MM.1S (cell line): Measurements from ENCODE around the gene BTD.
A peak's percentile ranks its signal among the peaks of the same experiment; 100 is the strongest.

Experiments
- DNase-seq: peaks from one replicate; pipeline ENCODE4 v3.0.0-alpha.2; 2015
- H2AFZ ChIP-seq: fragments of 300-600 bp; sonication (generic); 2 replicates; pipeline ENCODE4 v1.6.0; 2016; ENCODE audit warnings: antibody characterized with exemption, low read length
- H3F3A ChIP-seq: fragments of 300-600 bp; sonication (generic); 2 replicates; pipeline ENCODE4 v1.6.1; 2016; ENCODE audit warnings: mild to moderate bottlenecking, antibody characterized with exemption, low read length, moderate library complexity, mixed read lengths; ENCODE audit not compliant: insufficient read depth
- H3K27ac ChIP-seq: fragments of 300-600 bp; sonication (generic); 2 replicates; pipeline ENCODE4 v1.5.1; 2016; ENCODE audit warnings: mild to moderate bottlenecking, low read length
- H3K27me3 ChIP-seq: fragments of 300-600 bp; sonication (generic); replicated peaks from 2 replicates; pipeline ENCODE4 v1.6.0; 2016; ENCODE audit warnings: low read length; ENCODE audit not compliant: insufficient read depth
- H3K36me3 ChIP-seq: fragments of 300-600 bp; sonication (generic); replicated peaks from 2 replicates; pipeline ENCODE4 v1.6.1; 2016; ENCODE audit warnings: mild to moderate bottlenecking, low read length, mixed read lengths; ENCODE audit not compliant: insufficient read depth
- H3K4me1 ChIP-seq: fragments of 300-600 bp; sonication (generic); 2 replicates; pipeline ENCODE4 v1.6.1; 2016; ENCODE audit warnings: low read length, mixed read lengths
- H3K4me2 ChIP-seq: fragments of 300-600 bp; sonication (generic); 2 replicates; pipeline ENCODE4 v1.6.0; 2016; ENCODE audit warnings: low read depth, low read length
- H3K4me3 ChIP-seq: fragments of 300-600 bp; sonication (generic); 2 replicates; pipeline ENCODE4 v1.5.1; 2016; ENCODE audit warnings: low read length, mixed read lengths
- H3K79me2 ChIP-seq: fragments of 300-600 bp; sonication (generic); 2 replicates; pipeline ENCODE4 v1.6.1; 2016; ENCODE audit warnings: mixed run types, low read length, mixed read lengths
- H3K9ac ChIP-seq: fragments of 300-600 bp; sonication (generic); 2 replicates; pipeline ENCODE4 v1.6.1; 2016; ENCODE audit warnings: low read length, mixed read lengths
- H3K9me2 ChIP-seq: fragments of 300-600 bp; sonication (generic); replicated peaks from 2 replicates; pipeline ENCODE4 v1.6.1; 2016; ENCODE audit warnings: mild to moderate bottlenecking, low read length, mixed read lengths; ENCODE audit not compliant: insufficient read depth
- H3K9me3 ChIP-seq: fragments of 300-600 bp; sonication (generic); replicated peaks from 2 replicates; pipeline ENCODE4 v1.6.1; 2016; ENCODE audit warnings: mild to moderate bottlenecking, low read length, mixed read lengths; ENCODE audit not compliant: insufficient read depth
- H4K20me1 ChIP-seq: fragments of 300-600 bp; sonication (generic); 2 replicates; pipeline ENCODE4 v1.6.1; 2016; ENCODE audit warnings: mild to moderate bottlenecking, low read length, moderate library complexity, mixed read lengths; ENCODE audit not compliant: insufficient read depth
- CTCF ChIP-seq: fragments of 300-600 bp; sonication (generic); IDR thresholded peaks from 2 replicates; pipeline ENCODE4 v1.5.1; 2016; ENCODE audit warnings: antibody characterized with exemption, low read length, mixed read lengths
- EZH2 ChIP-seq: fragments of 300-600 bp; sonication (generic); optimal IDR thresholded peaks from 2 replicates; pipeline ENCODE3; 2017; ENCODE audit warnings: low read depth, mild to moderate bottlenecking, antibody characterized with exemption, low read length, mixed read lengths
- EZH2phosphoT487 ChIP-seq: fragments of 300-600 bp; sonication (generic); IDR thresholded peaks from 2 replicates; pipeline ENCODE4 v1.6.1; 2018; ENCODE audit warnings: antibody characterized with exemption, low read length

Gene BTD

GRCh38 chr3:15556512-15556911 lies 45.0 kb upstream of the BTD start:
- H3K4me3 ChIP-seq: no peak overlapping the region
- peak overlapping the region; percentile 28; the same call in 1 of the 2 replicates for H3K4me2 ChIP-seq
- H3K36me3 ChIP-seq: no peaks in the 10 kb centered on the region
- H3K27ac ChIP-seq: no peak overlapping the region
- no peak overlapping the region for H2AFZ ChIP-seq
- peaks cover 12% of the 10 kb centered on the region for H3F3A ChIP-seq
- no peaks in the 10 kb centered on the region for H3K27me3 ChIP-seq
- H3K9ac ChIP-seq: no peak overlapping the region
- H3K9me3 ChIP-seq: no peaks in the 10 kb centered on the region
- H3K79me2 ChIP-seq: no peaks in the 10 kb centered on the region
- no peak for TF ChIP-seq EZH2
- TF ChIP-seq CTCF: no peak
- 0 out of 2 replicates have a peak, but pooled peaks have one; percentile 41 for TF ChIP-seq EZH2phosphoT487
- H3K9me2 ChIP-seq: no peaks in the 10 kb centered on the region
- DNase-seq: peak; percentile 76
- no peaks in the 10 kb centered on the region for H4K20me1 ChIP-seq
- H3K4me1 ChIP-seq: peaks cover 17% of the 10 kb centered on the region

GRCh38 chr3:15557511-15557946 lies 44.0 kb upstream of the BTD start:
- Histone ChIP-seq H3K4me2 (0 out of 2 replicates have a peak overlapping the region, but pooled peaks have one; percentile 28), H3K27ac (no peak overlapping the region)
- DNase-seq: peak; percentile 71

GRCh38 chr3:15558581-15558980 lies 43.0 kb upstream of the BTD start:
- no peak for DNase-seq
- no peaks in the 10 kb centered on the region for H3K36me3 ChIP-seq
- no peak overlapping the region for H3K4me2 ChIP-seq
- TF ChIP-seq EZH2phosphoT487 (no peak), EZH2 (no peak), CTCF (no peak)
- no peaks in the 10 kb centered on the region for H4K20me1 ChIP-seq
- no peak overlapping the region for H3K4me3 ChIP-seq
- H3K27me3 ChIP-seq: no peaks in the 10 kb centered on the region
- peaks cover 17% of the 10 kb centered on the region for H3K4me1 ChIP-seq
- no peaks in the 10 kb centered on the region for H3K9me3 ChIP-seq
- no peak overlapping the region for H2AFZ ChIP-seq
- peaks cover 12% of the 10 kb centered on the region for H3F3A ChIP-seq
- H3K9me2 ChIP-seq: no peaks in the 10 kb centered on the region
- H3K27ac ChIP-seq: no peak overlapping the region
- H3K79me2 ChIP-seq: no peaks in the 10 kb centered on the region
- no peak overlapping the region for H3K9ac ChIP-seq

More at GRCh38 chr3:15557511-15557946, 44.0 kb upstream of the BTD start:
- Histone ChIP-seq H3K9ac (no peak overlapping the region), H3K4me3 (no peak overlapping the region), H4K20me1 (no peaks in the 10 kb centered on the region), H3K79me2 (no peaks in the 10 kb centered on the region), H3K9me2 (no peaks in the 10 kb centered on the region), H3K4me1 (peaks cover 17% of the 10 kb centered on the region), H3K9me3 (no peaks in the 10 kb centered on the region), H2AFZ (no peak overlapping the region), H3K36me3 (no peaks in the 10 kb centered on the region), H3K27me3 (no peaks in the 10 kb centered on the region), H3F3A (peaks cover 12% of the 10 kb centered on the region)
- TF ChIP-seq EZH2phosphoT487 (no peak), EZH2 (no peak), CTCF (peak; percentile 62)
